Activated naive CD4-positive, alpha-beta T cell treated with anti-CD3 and anti-CD28 coated beads, Interleukin-2, amount 50 U/mL, for 24 hours (primary cell): ENCODE measurements around the gene MBD6.
"Not testable (repeated sequence)": the region's sequence is repeated elsewhere in the genome, so short reads cannot be mapped to it uniquely, and the experiment has no call there.

ENCODE experiments used
- H3K27ac Mint-ChIP-seq: one replicate; pipeline ENCODE4 v1.8.0; 2021; ENCODE audit warnings: mild to moderate bottlenecking, mixed read lengths
- H3K27me3 Mint-ChIP-seq: one replicate; pipeline ENCODE4 v1.8.0; 2021; ENCODE audit warnings: mixed read lengths
- H3K36me3 Mint-ChIP-seq: one replicate; pipeline ENCODE4 v1.8.0; 2021; ENCODE audit warnings: mixed read lengths
- H3K4me1 Mint-ChIP-seq: one replicate; pipeline ENCODE4 v1.8.0; 2021; ENCODE audit warnings: mixed read lengths
- H3K4me3 Mint-ChIP-seq: one replicate; pipeline ENCODE4 v1.8.0; 2021; ENCODE audit warnings: mild to moderate bottlenecking, mixed read lengths
- H3K9me3 Mint-ChIP-seq: one replicate; pipeline ENCODE4 v1.8.0; 2021; ENCODE audit warnings: mixed read lengths

Gene MBD6

GRCh38 chr12:57502311-57502969 is 20.2 kb upstream of the MBD6 start:
- Mint-ChIP-seq H3K4me1 (peaks cover 12% of the 10 kb centered on the region), H3K36me3 (peaks cover 21% of the 10 kb centered on the region), H3K27ac (peak overlapping the region; percentile 25)
- not testable (repeated sequence) for H3K9me3 Mint-ChIP-seq, H3K4me3 Mint-ChIP-seq, H3K27me3 Mint-ChIP-seq

- peaks cover 12% of the 10 kb centered on the region for H3K36me3 Mint-ChIP-seq
- not testable (repeated sequence) for H3K27ac Mint-ChIP-seq
Measured at GRCh38 chr12:57506541-57506940, 16.1 kb upstream of the MBD6 start.

GRCh38 chr12:57507796-57508195 is 14.8 kb upstream of the MBD6 start:
- not testable (repeated sequence) for H3K27ac Mint-ChIP-seq, H3K9me3 Mint-ChIP-seq, H3K27me3 Mint-ChIP-seq, H3K4me1 Mint-ChIP-seq, H3K4me3 Mint-ChIP-seq
- H3K36me3 Mint-ChIP-seq = peaks cover 14% of the 10 kb centered on the region

More at GRCh38 chr12:57506541-57506940, 16.1 kb upstream of the MBD6 start:
- not testable (repeated sequence) for H3K27me3 Mint-ChIP-seq, H3K4me1 Mint-ChIP-seq, H3K4me3 Mint-ChIP-seq, H3K9me3 Mint-ChIP-seq

- Mint-ChIP-seq H3K27me3 (no peaks in the 10 kb centered on the region), H3K9me3 (no peaks in the 10 kb centered on the region), H3K4me1 (peaks cover 8% of the 10 kb centered on the region), H3K36me3 (peaks cover 17% of the 10 kb centered on the region), H3K27ac (no peak overlapping the region), H3K4me3 (no peak overlapping the region)
Measured at GRCh38 chr12:57511161-57511560, 11.5 kb upstream of the MBD6 start.

GRCh38 chr12:57511588-57512325 is 10.9 kb upstream of the MBD6 start:
- no peaks in the 10 kb centered on the region for H3K9me3 Mint-ChIP-seq
- peaks cover 9% of the 10 kb centered on the region for H3K4me1 Mint-ChIP-seq
- H3K4me3 Mint-ChIP-seq = no peak overlapping the region
- no peaks in the 10 kb centered on the region for H3K27me3 Mint-ChIP-seq
- peak overlapping the region; percentile 68 for H3K27ac Mint-ChIP-seq
- H3K36me3 Mint-ChIP-seq = peaks cover 17% of the 10 kb centered on the region

- Mint-ChIP-seq H3K36me3 (peaks cover 17% of the 10 kb centered on the region), H3K9me3 (no peaks in the 10 kb centered on the region), H3K27ac (peak overlapping the region; percentile 68), H3K4me1 (peaks cover 18% of the 10 kb centered on the region), H3K27me3 (no peaks in the 10 kb centered on the region), H3K4me3 (no peak overlapping the region)
Measured at GRCh38 chr12:57512665-57513064, 10.0 kb upstream of the MBD6 start.

GRCh38 chr12:57513266-57513665 is 9.4 kb upstream of the MBD6 start:
- H3K36me3 Mint-ChIP-seq = peaks cover 20% of the 10 kb centered on the region
- no peaks in the 10 kb centered on the region for H3K9me3 Mint-ChIP-seq
- H3K27me3 Mint-ChIP-seq = no peaks in the 10 kb centered on the region
- peaks cover 24% of the 10 kb centered on the region for H3K4me1 Mint-ChIP-seq
- H3K4me3 Mint-ChIP-seq = no peak overlapping the region
- H3K27ac Mint-ChIP-seq = peak overlapping the region; percentile 12

GRCh38 chr12:57513677-57514076 is 8.9 kb upstream of the MBD6 start:
- H3K4me3 Mint-ChIP-seq, H3K27ac Mint-ChIP-seq: not testable (repeated sequence)

GRCh38 chr12:57514246-57514645 is 8.4 kb upstream of the MBD6 start:
- not testable (repeated sequence) for H3K9me3 Mint-ChIP-seq, H3K4me3 Mint-ChIP-seq, H3K27me3 Mint-ChIP-seq
- Mint-ChIP-seq H3K27ac (peak overlapping the region; percentile 17), H3K36me3 (peaks cover 25% of the 10 kb centered on the region), H3K4me1 (peaks cover 34% of the 10 kb centered on the region)

More at GRCh38 chr12:57513677-57514076, 8.9 kb upstream of the MBD6 start:
- not testable (repeated sequence) for H3K27me3 Mint-ChIP-seq, H3K9me3 Mint-ChIP-seq
- Mint-ChIP-seq H3K4me1 (peaks cover 28% of the 10 kb centered on the region), H3K36me3 (peaks cover 23% of the 10 kb centered on the region)

GRCh38 chr12:57514720-57515407 is 7.8 kb upstream of the MBD6 start:
- no peaks in the 10 kb centered on the region for H3K9me3 Mint-ChIP-seq
- H3K27me3 Mint-ChIP-seq = no peaks in the 10 kb centered on the region
- H3K36me3 Mint-ChIP-seq = peaks cover 25% of the 10 kb centered on the region
- peaks cover 37% of the 10 kb centered on the region for H3K4me1 Mint-ChIP-seq
- H3K4me3 Mint-ChIP-seq = no peak overlapping the region
- H3K27ac Mint-ChIP-seq = peak overlapping the region; percentile 62

GRCh38 chr12:57515408-57515933 is 7.2 kb upstream of the MBD6 start:
- Mint-ChIP-seq H3K36me3 (peaks cover 27% of the 10 kb centered on the region), H3K9me3 (no peaks in the 10 kb centered on the region), H3K4me1 (peaks cover 37% of the 10 kb centered on the region), H3K27ac (peak overlapping the region; percentile 62), H3K4me3 (no peak overlapping the region), H3K27me3 (no peaks in the 10 kb centered on the region)

- H3K9me3 Mint-ChIP-seq = no peaks in the 10 kb centered on the region
- H3K27ac Mint-ChIP-seq = peak overlapping the region; percentile 70
- no peaks in the 10 kb centered on the region for H3K27me3 Mint-ChIP-seq
- H3K36me3 Mint-ChIP-seq = peaks cover 27% of the 10 kb centered on the region
- no peak overlapping the region for H3K4me3 Mint-ChIP-seq
- H3K4me1 Mint-ChIP-seq = peaks cover 37% of the 10 kb centered on the region
Measured at GRCh38 chr12:57515934-57516541, 6.6 kb upstream of the MBD6 start.

- Mint-ChIP-seq H3K36me3 (peaks cover 27% of the 10 kb centered on the region), H3K27me3 (no peaks in the 10 kb centered on the region), H3K27ac (peak overlapping the region; percentile 53), H3K4me3 (peak overlapping the region; percentile 2), H3K9me3 (no peaks in the 10 kb centered on the region), H3K4me1 (peaks cover 40% of the 10 kb centered on the region)
Measured at GRCh38 chr12:57516617-57517153, 5.9 kb upstream of the MBD6 start.

- peak overlapping the region; percentile 72 for H3K4me3 Mint-ChIP-seq
- H3K36me3 Mint-ChIP-seq = peaks cover 24% of the 10 kb centered on the region
- no peaks in the 10 kb centered on the region for H3K27me3 Mint-ChIP-seq
- peaks cover 40% of the 10 kb centered on the region for H3K4me1 Mint-ChIP-seq
- H3K27ac Mint-ChIP-seq = peak overlapping the region; percentile 84
- H3K9me3 Mint-ChIP-seq = no peaks in the 10 kb centered on the region
Measured at GRCh38 chr12:57517187-57517586, 5.4 kb upstream of the MBD6 start.

GRCh38 chr12:57517718-57518117 is 4.9 kb upstream of the MBD6 start:
- H3K27ac Mint-ChIP-seq = peak overlapping the region; percentile 84
- H3K36me3 Mint-ChIP-seq = peaks cover 21% of the 10 kb centered on the region
- not testable (repeated sequence) for H3K27me3 Mint-ChIP-seq, H3K9me3 Mint-ChIP-seq
- H3K4me1 Mint-ChIP-seq = peaks cover 38% of the 10 kb centered on the region
- H3K4me3 Mint-ChIP-seq = peak overlapping the region; percentile 95
